ENCODE data around the gene GPRASP1.
"Not testable (repeated sequence)": the region's sequence is repeated elsewhere in the genome, so short reads cannot be mapped to it uniquely, and the experiment has no call there.

The GPRASP1 gene

GRCh38 chrX:102651242-102652011 lies at the start of gene GPRASP1:
GPRASP1 (plus strand) TSS chrX:102651483; CDS start chrX:102653914, 2,431 bp downstream.
- DNase-seq (ENCODE audit: low read depth in 3 of 3), result peak; percentile 26 to 48 (median 42)

- no peak for DNase-seq (ENCODE audit: low read depth in 3 of 3)
Observed at GRCh38 chrX:102604327-102604726, 47.0 kb upstream of the GPRASP1 start.

DNA sequence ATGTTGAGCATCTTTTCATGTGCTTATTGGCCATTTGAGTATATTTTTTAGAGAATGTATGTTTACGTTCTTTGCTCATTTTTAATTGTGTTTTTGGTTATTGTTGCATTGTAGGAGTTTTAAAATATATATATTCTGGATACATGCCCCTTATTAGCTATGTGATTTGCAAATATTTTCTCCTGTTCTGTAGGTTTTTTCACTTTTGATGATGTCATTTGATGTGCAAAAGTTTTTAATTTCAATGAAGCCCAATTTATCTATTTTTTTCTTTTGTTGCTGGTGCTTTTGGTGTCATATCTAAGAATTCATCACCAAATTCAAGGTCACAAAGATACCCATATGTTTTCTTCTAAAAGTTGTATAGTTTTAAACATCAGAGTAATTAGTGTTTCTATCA lies 45.2 kb upstream of the GPRASP1 start:
- DNase-seq (ENCODE audit: low read depth in 3 of 3), result no peak

DNA sequence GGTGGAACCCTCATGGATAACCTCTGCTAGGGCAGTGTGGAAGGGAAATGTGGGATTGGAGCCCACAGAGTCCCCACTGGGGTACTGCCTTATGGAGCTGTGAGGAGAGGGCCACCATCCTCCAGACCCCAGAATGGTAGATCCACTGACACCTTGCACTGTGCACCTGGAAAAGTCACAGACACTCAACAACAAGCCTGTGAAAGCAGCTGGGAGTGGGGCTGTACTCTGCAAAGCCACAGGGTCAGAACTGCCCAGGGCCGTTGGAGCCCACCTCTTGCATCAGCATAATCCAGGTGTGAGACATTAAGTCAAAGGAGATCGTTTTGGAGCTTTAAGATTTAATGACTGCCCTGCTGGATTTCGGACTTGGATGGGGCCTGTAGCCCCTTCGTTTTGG lies 40.4 kb upstream of the GPRASP1 start:
- no peak for DNase-seq (ENCODE audit: low read depth in 3 of 3)

DNA sequence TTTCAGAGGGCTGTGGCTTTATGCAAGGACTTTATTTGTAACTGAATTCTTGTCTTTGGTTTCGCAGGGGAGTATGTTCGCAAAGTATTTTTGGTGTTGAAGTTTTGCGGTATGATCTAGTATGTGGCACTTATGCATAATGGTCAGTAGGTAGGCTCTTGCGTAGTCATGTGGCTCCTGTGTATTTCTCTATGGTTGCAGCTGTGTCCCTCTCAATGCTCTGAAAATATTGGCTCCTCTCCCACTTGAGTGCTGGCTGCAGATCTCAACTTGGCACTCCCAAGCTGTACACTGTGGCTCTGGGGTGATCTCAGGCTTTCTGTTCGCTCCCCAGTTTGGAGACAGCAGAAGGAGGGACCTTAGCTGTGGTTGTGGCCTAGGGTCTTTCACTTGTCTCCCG lies 27.2 kb upstream of the GPRASP1 start:
- DNase-seq (ENCODE audit: low read depth in 3 of 3), result no peak

- no peak for DNase-seq (ENCODE audit: low read depth in 3 of 3)
Observed at GRCh38 chrX:102627640-102628039, 23.6 kb upstream of the GPRASP1 start.

DNA sequence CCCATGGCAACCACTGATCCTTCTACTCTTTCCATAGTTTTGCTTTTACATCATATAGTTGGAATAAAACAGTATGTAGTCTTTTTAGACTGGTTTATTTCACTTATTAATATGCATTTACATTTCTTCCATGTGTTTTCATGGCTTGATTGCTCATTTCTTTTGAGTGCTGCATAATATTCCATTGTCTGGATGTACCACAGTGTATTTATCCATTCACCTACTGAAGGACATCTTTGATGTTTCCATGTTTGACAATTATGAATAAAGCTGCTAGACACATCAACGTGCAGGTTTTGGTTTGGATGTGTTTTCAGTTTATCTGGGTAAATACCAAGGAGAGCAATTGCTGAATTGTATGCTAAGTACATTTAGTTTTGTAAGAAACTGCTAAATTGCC lies 13.7 kb upstream of the GPRASP1 start:
- no peak for DNase-seq (ENCODE audit: low read depth in 3 of 3)

- DNase-seq (ENCODE audit: low read depth in 3 of 3), result no peak
Observed at GRCh38 chrX:102650903-102651241, 411 bp upstream of the GPRASP1 start.

- peak; percentile 9 to 28 (median 19) for DNase-seq (ENCODE audit: low read depth in 3 of 3)
Observed at GRCh38 chrX:102652031-102652688, 877 bp downstream of the GPRASP1 start.

GRCh38 chrX:102654696-102655095 lies 3.4 kb downstream of the GPRASP1 start:
- DNase-seq (ENCODE audit: low read depth in 3 of 3), result no peak

GRCh38 chrX:102658556-102658955 lies 7.3 kb downstream of the GPRASP1 start:
- DNase-seq (ENCODE audit: low read depth in 3 of 3), result no peak

DNA sequence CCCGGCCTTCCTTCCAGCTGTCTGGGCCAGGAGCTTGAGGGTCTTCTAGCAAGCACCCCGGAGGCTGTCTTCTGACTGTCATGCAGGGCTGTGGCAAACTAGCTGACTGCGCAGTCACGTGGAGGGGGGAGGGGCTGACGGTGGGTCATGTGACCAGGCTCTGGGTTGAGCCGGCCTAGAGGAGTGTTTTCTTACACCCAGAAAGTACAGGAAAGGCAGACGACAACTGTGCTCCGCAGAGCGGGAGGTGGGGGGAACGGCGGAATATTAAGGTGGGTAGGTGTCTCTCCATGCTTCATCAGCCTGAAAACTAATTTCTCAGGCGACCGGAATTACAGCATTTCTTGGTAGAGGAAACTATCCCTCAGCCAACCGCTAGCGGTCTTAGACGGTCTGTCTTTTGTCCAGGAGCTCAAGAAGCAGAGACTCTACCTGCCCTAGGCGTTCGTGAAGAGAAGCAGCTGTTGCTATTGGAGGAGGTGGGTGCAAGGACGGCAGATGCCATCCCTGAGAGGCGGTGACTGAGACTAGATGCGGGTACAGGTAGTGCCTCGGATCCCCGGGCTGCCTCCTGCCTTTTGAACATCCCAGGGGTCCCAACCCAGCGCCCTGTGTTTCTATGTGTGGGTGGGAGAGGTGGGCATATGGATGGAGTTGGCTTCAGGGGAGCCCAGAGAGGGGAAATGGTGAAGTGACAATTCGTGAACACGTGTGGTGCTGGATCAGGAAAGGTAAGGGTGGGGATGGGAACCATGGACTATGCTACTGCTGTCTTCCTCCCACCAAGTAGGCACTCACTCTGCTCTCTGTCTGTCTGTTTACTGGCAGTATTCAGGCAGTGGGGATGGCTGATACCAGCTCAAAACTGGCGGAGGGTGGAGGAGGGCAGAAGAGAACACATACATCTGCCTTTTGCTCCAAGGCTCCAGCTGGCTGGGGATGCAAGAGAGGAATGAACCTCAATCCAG lies 8.8 kb downstream of the GPRASP1 start:
- DNase-seq (ENCODE audit: low read depth in 3 of 3), result peak; percentile 68 to 73 (median 70)

DNA sequence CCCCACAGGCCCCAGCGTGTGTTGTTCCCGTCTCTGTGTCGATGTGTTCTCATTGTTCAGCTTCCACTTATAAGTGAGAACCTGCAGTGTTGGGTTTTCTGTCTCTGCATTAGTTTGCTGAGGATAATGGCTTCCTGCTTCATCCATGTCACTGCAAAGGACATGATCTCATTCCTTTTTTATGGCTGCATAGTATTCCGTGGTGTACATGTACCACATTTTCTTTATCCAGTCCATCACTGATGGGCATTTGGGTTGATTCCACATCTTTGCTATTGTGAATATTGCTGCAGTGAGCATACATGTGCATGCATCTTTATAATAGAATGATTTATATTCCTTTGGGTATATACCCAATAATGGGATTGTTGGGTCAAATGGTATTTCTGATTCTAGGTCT lies 12.5 kb downstream of the GPRASP1 start:
- not testable (repeated sequence) for DNase-seq (ENCODE audit: low read depth in 3 of 3)

GRCh38 chrX:102667034-102667433 lies 15.8 kb downstream of the GPRASP1 start:
- DNase-seq (ENCODE audit: low read depth in 3 of 3), result not testable (repeated sequence)

- DNase-seq (ENCODE audit: low read depth in 3 of 3), result no peak
Observed at GRCh38 chrX:102669526-102669925, 18.2 kb downstream of the GPRASP1 start.

- DNase-seq (ENCODE audit: low read depth in 3 of 3), result no peak
Observed at GRCh38 chrX:102672856-102673255, 21.6 kb downstream of the GPRASP1 start.

DNA sequence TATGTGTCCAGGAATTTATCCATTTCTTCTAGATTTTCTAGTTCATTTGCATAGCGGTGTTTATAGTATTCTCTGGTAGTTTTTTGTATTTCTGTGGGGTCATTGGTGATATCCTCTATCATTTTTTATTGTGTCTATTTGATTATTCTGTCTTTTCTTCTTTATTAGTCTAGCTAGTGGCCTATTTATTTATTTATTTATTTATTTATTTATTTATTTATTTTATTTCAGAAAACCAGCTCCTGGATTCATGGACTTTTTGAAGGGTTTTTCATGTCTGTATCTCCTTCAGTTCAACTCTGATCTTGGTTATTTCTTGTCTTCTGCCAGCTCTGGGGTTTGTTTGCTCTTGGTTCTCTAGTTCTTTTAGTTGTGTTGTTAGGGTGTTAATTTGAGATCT lies 26.2 kb downstream of the GPRASP1 start:
- not testable (repeated sequence) for DNase-seq (ENCODE audit: low read depth in 3 of 3)

DNA sequence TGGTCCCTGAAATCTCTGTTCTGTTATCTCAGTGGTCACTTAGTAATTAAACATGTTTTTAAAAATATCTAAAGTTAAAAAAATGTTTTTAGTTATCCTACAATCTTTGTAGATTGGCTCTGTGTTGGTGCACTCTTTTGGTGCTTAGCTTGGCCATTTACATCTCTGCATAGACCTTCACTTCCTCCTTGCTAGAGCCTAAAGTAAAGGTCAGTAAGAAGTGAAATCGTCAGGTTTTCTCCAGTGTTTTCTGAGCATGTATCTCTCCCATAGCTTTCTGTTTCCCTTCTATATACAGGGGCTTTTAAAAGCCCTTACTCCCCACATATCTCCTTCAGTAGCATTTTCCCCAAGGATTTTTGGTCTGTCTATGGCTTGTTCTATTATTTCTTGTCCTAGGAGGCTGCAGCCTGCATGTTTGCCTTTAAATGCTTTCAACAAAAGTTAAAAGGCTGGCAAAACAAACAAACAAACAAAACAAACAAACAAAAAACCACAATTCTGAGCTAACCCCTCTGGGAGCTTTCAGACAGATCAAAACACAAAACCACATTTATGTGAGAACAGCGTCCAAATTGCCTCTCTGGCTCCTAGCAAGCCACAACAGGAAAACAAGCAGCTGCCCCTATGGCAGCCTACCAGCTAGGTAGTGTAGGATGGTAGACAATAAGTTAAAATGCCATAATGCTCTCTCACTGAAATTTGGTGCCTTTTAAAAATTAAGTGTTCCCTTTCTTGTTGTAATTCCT lies 33.7 kb downstream of the GPRASP1 start:
- no peak for DNase-seq (ENCODE audit: low read depth in 3 of 3)

GRCh38 chrX:102694749-102695148 lies 43.5 kb downstream of the GPRASP1 start:
- DNase-seq (ENCODE audit: low read depth in 3 of 3), result no peak

GRCh38 chrX:102696306-102696705 lies 45.0 kb downstream of the GPRASP1 start:
- no peak for DNase-seq (ENCODE audit: low read depth in 3 of 3)

DNA sequence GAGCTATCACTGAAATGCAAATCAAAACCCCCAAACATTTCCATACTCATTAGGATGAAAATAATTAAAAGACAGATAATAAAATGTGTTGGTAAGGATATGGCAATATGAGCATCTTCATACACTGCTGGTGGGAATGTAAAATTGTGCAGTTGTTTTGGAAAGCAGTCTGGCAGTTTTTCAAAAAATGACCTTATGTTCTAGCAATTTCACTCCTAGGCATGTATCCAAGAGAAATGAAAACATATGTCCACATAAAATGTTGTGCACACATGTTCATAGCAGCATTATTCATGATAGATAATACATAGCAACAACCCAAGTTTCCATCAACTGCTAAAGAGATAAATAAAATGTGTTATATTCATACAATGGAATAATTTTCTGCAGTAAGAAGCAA lies 46.2 kb downstream of the GPRASP1 start:
- no peak for DNase-seq (ENCODE audit: low read depth in 3 of 3)

All from stimulated activated CD4-positive, alpha-beta T cell treated with anti-CD3 and anti-CD28 coated beads, TNF-alpha, amount 100 ng/mL, for 4 hours (primary cell).